Neuronal stem cell (in vitro differentiated cells): Measurements from ENCODE around the gene GGA1.

Experiments used
- DNase-seq: peaks from one replicate; pipeline ENCODE4 v3.0.0-alpha.2; 2013; ENCODE audit warnings: low spot score
- H2AFZ ChIP-seq: one replicate; pipeline ENCODE4 v1.6.1; 2013; ENCODE audit warnings: mild to moderate bottlenecking, low read length, inconsistent platforms
- H2AK5ac ChIP-seq: 2 replicates; pipeline ENCODE4 v1.6.1; 2013; ENCODE audit warnings: low read depth, mild to moderate bottlenecking, inconsistent platforms, low read length, moderate library complexity, mixed read lengths
- H2BK120ac ChIP-seq: 2 replicates; pipeline ENCODE4 v1.6.1; 2013; ENCODE audit warnings: low read depth, mild to moderate bottlenecking, inconsistent platforms, low read length, moderate library complexity, mixed read lengths
- H2BK12ac ChIP-seq: one replicate; pipeline ENCODE4 v1.6.1; 2013; ENCODE audit warnings: low read length, inconsistent platforms
- H2BK15ac ChIP-seq: 2 replicates; pipeline ENCODE4 v1.6.1; 2013; ENCODE audit warnings: mild to moderate bottlenecking, low read length, inconsistent platforms, mixed read lengths
- H2BK5ac ChIP-seq: one replicate; pipeline ENCODE4 v1.6.1; 2013; ENCODE audit warnings: inconsistent platforms, mild to moderate bottlenecking, low read length, moderate library complexity
- H3K14ac ChIP-seq: one replicate; pipeline ENCODE4 v1.6.1; 2013; ENCODE audit warnings: low read length, inconsistent platforms
- H3K18ac ChIP-seq: 2 replicates; pipeline ENCODE4 v1.6.1; 2013; ENCODE audit warnings: low read length, inconsistent platforms
- H3K23ac ChIP-seq: 2 replicates; pipeline ENCODE4 v1.6.1; 2013; ENCODE audit warnings: low read depth, mild to moderate bottlenecking, mixed read lengths, low read length, inconsistent platforms; ENCODE audit not compliant: poor library complexity
- H3K27ac ChIP-seq: replicated peaks from 3 replicates; pipeline ENCODE4 v1.5.1; 2013; ENCODE audit warnings: low read length, inconsistent platforms
- H3K27me3 ChIP-seq, 3 experiments: 2 replicates each; pipeline ENCODE4 v1.6.1; 2013; ENCODE audit warnings: low read length in 3 of 3, mild to moderate bottlenecking in 2 of 3, inconsistent platforms in 1 of 3, low read depth in 1 of 3, mixed read lengths in 1 of 3, moderate library complexity in 1 of 3; ENCODE audit not compliant: control insufficient read depth in 3 of 3, insufficient read depth in 3 of 3
- H3K36me3 ChIP-seq, 2 donors: replicated peaks in 1 of 2; 2 replicates each; pipeline ENCODE4 v1.6.1; 2013; ENCODE audit warnings: low read length in 2 of 2; ENCODE audit not compliant: control insufficient read depth in 2 of 2, insufficient read depth in 2 of 2
- H3K4ac ChIP-seq: 2 replicates; pipeline ENCODE4 v1.6.1; 2013; ENCODE audit warnings: inconsistent platforms, mild to moderate bottlenecking, low read length, moderate library complexity
- H3K4me1 ChIP-seq, 2 donors: 1 replicate in 1 of 2; 2 replicates in 1 of 2; pipeline ENCODE4 v1.6.1; 2013; ENCODE audit warnings: low read length in 2 of 2, low read depth in 1 of 2; ENCODE audit not compliant: control insufficient read depth in 2 of 2, insufficient read depth in 1 of 2
- H3K4me2 ChIP-seq: one replicate; pipeline ENCODE4 v1.6.1; 2013; ENCODE audit warnings: mild to moderate bottlenecking, low read length, inconsistent platforms; ENCODE audit not compliant: insufficient read depth, poor library complexity, severe bottlenecking
- H3K4me3 ChIP-seq, 2 donors: 2 replicates each; pipeline ENCODE4 v1.5.1; 2013; ENCODE audit warnings: low read length in 2 of 2, mild to moderate bottlenecking in 2 of 2, inconsistent platforms in 1 of 2, moderate library complexity in 1 of 2
- H3K79me1 ChIP-seq: one replicate; pipeline ENCODE4 v1.6.1; 2013; ENCODE audit warnings: low read depth, mild to moderate bottlenecking, inconsistent platforms, low read length, moderate library complexity
- H3K9ac ChIP-seq: one replicate; pipeline ENCODE4 v1.6.1; 2013; ENCODE audit warnings: mild to moderate bottlenecking, low read depth, low read length, inconsistent platforms; ENCODE audit not compliant: poor library complexity
- H3K9me3 ChIP-seq, 2 donors: replicated peaks in 1 of 2; 2 replicates each; pipeline versions ENCODE3 to v1.6.1; 2013; ENCODE audit warnings: low read length in 2 of 2, mild to moderate bottlenecking in 2 of 2, inconsistent platforms in 1 of 2, low read depth in 1 of 2, mixed read lengths in 1 of 2, moderate library complexity in 1 of 2; ENCODE audit not compliant: control insufficient read depth in 2 of 2, insufficient read depth in 1 of 2
- H4K8ac ChIP-seq: one replicate; pipeline ENCODE4 v1.6.1; 2013; ENCODE audit warnings: low read depth, mild to moderate bottlenecking, inconsistent platforms, low read length, moderate library complexity
- H4K91ac ChIP-seq: one replicate; pipeline ENCODE4 v1.6.1; 2013; ENCODE audit warnings: low read length, low read depth, mild to moderate bottlenecking, inconsistent platforms; ENCODE audit not compliant: poor library complexity
- WGBS, 2 donors: extraction: QIAGEN DNeasy Blood & Tissue Kit; methylation state at CpG; one replicate each; pipeline ENCODE4 v1.1.7; 2013; ENCODE audit warnings: missing lambda C conversion rate in 2 of 2, mixed read lengths in 1 of 2; ENCODE audit not compliant: insufficient read length in 2 of 2, insufficient replicate concordance in 1 of 2; ENCODE audit errors: extremely low coverage in 2 of 2; 5-methylcytosine and 5-hydroxymethylcytosine counted together

GGA1 gene

GRCh38 chr22:37664249-37665101 lies 55.8 kb downstream of the GGA1 start:
- peak overlapping the region; percentile 26 for H2BK5ac ChIP-seq
- H2AFZ ChIP-seq: no peak overlapping the region
- H2BK15ac ChIP-seq: no peak overlapping the region
- H4K91ac ChIP-seq: no peak overlapping the region
- peaks cover 18% of the 10 kb centered on the region for H3K79me1 ChIP-seq
- no peak overlapping the region for H3K4me3 ChIP-seq
- no peak overlapping the region for H3K4me2 ChIP-seq
- H3K4me1 ChIP-seq: peaks cover 6 to 15% of the 10 kb centered on the region in 2 donors
- no peak overlapping the region for H2AK5ac ChIP-seq
- no peak overlapping the region for H3K14ac ChIP-seq
- no CpG with 5 or more reads among the region's 16 CpGs for WGBS, 2 donors
- no peak overlapping the region for H3K27ac ChIP-seq
- no peak overlapping the region for H3K23ac ChIP-seq
- H4K8ac ChIP-seq: no peak overlapping the region
- DNase-seq: no peak
- no peak overlapping the region for H2BK12ac ChIP-seq
- no peaks in the 10 kb centered on the region for H3K27me3 ChIP-seq
- H3K18ac ChIP-seq: no peak overlapping the region
- no peak overlapping the region for H3K4ac ChIP-seq
- H2BK120ac ChIP-seq: no peak overlapping the region
- no peak overlapping the region for H3K9ac ChIP-seq
- peaks cover 20 to 62% of the 10 kb centered on the region in 2 donors for H3K36me3 ChIP-seq
- H3K9me3 ChIP-seq: no peaks in the 10 kb centered on the region

- Histone ChIP-seq H3K4ac (no peak overlapping the region), H3K27ac (peak overlapping the region; percentile 12), H3K4me3 (no peak overlapping the region), H3K9ac (no peak overlapping the region), H4K91ac (no peak overlapping the region), H3K23ac (peak overlapping the region; percentile 55), H3K18ac (no peak overlapping the region), H3K14ac (no peak overlapping the region), H3K27me3 (no peaks in the 10 kb centered on the region), H2AK5ac (peak overlapping the region; percentile 46), H2AFZ (no peak overlapping the region), H2BK12ac (no peak overlapping the region), H2BK120ac (no peak overlapping the region), H3K4me2 (no peak overlapping the region), H3K4me1 (peaks cover 3 to 7% of the 10 kb centered on the region in 2 donors), H2BK15ac (no peak overlapping the region), H2BK5ac (peak overlapping the region; percentile 26), H4K8ac (no peak overlapping the region), H3K9me3 (no peaks in the 10 kb centered on the region), H3K36me3 (peaks cover 20 to 61% of the 10 kb centered on the region in 2 donors), H3K79me1 (peaks cover 15% of the 10 kb centered on the region)
- no CpG with 5 or more reads among the region's 24 CpGs for WGBS, 2 donors
- DNase-seq: no peak
Measured at GRCh38 chr22:37665487-37665886, 56.9 kb downstream of the GGA1 start.

- DNase-seq: no peak
- Histone ChIP-seq H2AFZ (no peak overlapping the region), H2BK12ac (no peak overlapping the region), H3K18ac (no peak overlapping the region), H3K36me3 (peaks cover 16 to 38% of the 10 kb centered on the region in 2 donors), H3K27me3 (no peaks in the 10 kb centered on the region), H3K4me1 (peaks cover 0 to 1% of the 10 kb centered on the region in 2 donors), H3K4me2 (no peak overlapping the region), H3K79me1 (peaks cover 15% of the 10 kb centered on the region), H3K23ac (no peak overlapping the region), H3K14ac (no peak overlapping the region), H3K27ac (no peak overlapping the region), H4K91ac (no peak overlapping the region), H2BK15ac (no peak overlapping the region), H3K4ac (no peak overlapping the region), H4K8ac (no peak overlapping the region), H3K9me3 (no peaks in the 10 kb centered on the region), H2AK5ac (no peak overlapping the region), H2BK5ac (no peak overlapping the region), H2BK120ac (no peak overlapping the region), H3K9ac (no peak overlapping the region), H3K4me3 (no peak overlapping the region)
- WGBS, 2 donors: no CpG with 5 or more reads among the region's 6 CpGs
Measured at GRCh38 chr22:37669586-37669985, 61.0 kb downstream of the GGA1 start.

- Histone ChIP-seq H3K4ac (no peak overlapping the region), H2BK120ac (no peak overlapping the region), H3K9ac (no peak overlapping the region), H4K91ac (no peak overlapping the region), H3K4me3 (no peak overlapping the region), H3K18ac (no peak overlapping the region), H4K8ac (no peak overlapping the region), H2BK12ac (no peak overlapping the region), H3K9me3 (no peaks in the 10 kb centered on the region), H3K27me3 (no peaks in the 10 kb centered on the region), H3K14ac (no peak overlapping the region), H3K4me2 (no peak overlapping the region), H2BK5ac (no peak overlapping the region), H3K36me3 (peaks cover 0 to 10% of the 10 kb centered on the region in 2 donors), H2AFZ (no peak overlapping the region), H2AK5ac (peak overlapping the region; percentile 9), H3K4me1 (peaks cover 10 to 12% of the 10 kb centered on the region in 2 donors), H3K27ac (no peak overlapping the region), H3K23ac (no peak overlapping the region), H3K79me1 (peaks cover 5% of the 10 kb centered on the region), H2BK15ac (no peak overlapping the region)
- DNase-seq: no peak
- no CpG with 5 or more reads among the region's 15 CpGs for whole genome bisulfite sequencing, 2 donors
Measured at GRCh38 chr22:37672206-37672919, 63.7 kb downstream of the GGA1 start.
